ENCODE data around the gene ANG. TPM values are rescaled to one million over a fixed set of nuclear protein-coding genes. Genes with fewer than 3 reads are reported as not detected.
A peak's percentile ranks its signal among the peaks of the same experiment; 100 is the strongest.

Gene ANG
- total RNA-seq, 1 experiment from 2014 or later: 3.2 TPM

GRCh38 chr14:20683891-20684661 lies 4.5 kb upstream of the ANG start, which contains the start of gene RNASE4:
RNASE4 (plus strand) TSS chr14:20684560; CDS start chr14:20699372, 14,812 bp downstream.
- Mint-ChIP-seq H3K9me3 (no peaks in the 10 kb centered on the region), H3K27me3 (ENCODE audit: low read depth) (peaks cover 3% of the 10 kb centered on the region), H3K4me1 (peaks cover 16% of the 10 kb centered on the region in 2 experiments), H3K27ac (no peak within 1 kb of the TSS), H3K36me3 (ENCODE audit: insufficient read depth in 1 of 3, low read depth in 3 of 3) (no peaks in the 10 kb centered on the region), H3K4me3 (no peak within 1 kb of the TSS)
- Histone ChIP-seq H3K18ac (ENCODE audit: insufficient read length, low read depth, low read length) (no peak within 1 kb of the TSS), H3K9me3 (ENCODE audit: control insufficient read depth, low read depth, low read length) (no peaks in the 10 kb centered on the region), H3K4ac (ENCODE audit: low read depth, low read length) (no peak within 1 kb of the TSS), H3T11ph (ENCODE audit: low read length) (no peak within 1 kb of the TSS), H3K79me2 (ENCODE audit: insufficient read depth, low read length) (no peaks in the 10 kb centered on the region), H3K9ac (ENCODE audit: extremely low read depth, insufficient read length, low read length) (peak within 1 kb of the TSS; percentile 51), H2AFZ (ENCODE audit: low read length) (peak within 1 kb of the TSS; percentile 57), H4K8ac (replicated peaks; ENCODE audit: insufficient read length, low read depth, low read length) (no peak within 1 kb of the TSS), H2BK5ac (ENCODE audit: insufficient read length, low read length) (no peak within 1 kb of the TSS), H3K14ac (ENCODE audit: insufficient read depth, low read length) (no peak within 1 kb of the TSS; the same call in 1 of the 2 replicates), H3K79me1 (ENCODE audit: insufficient read depth, low read depth, low read length, poor library complexity, severe bottlenecking) (no peaks in the 10 kb centered on the region), H4K91ac (ENCODE audit: insufficient read length, low read depth, low read length) (no peak within 1 kb of the TSS), H3K4me2 (ENCODE audit: insufficient read depth, insufficient read length, low read length) (peak within 1 kb of the TSS; percentile 97), H3K4me1 (ENCODE audit: insufficient read depth, low read length) (no peaks in the 10 kb centered on the region), H3K23me2 (ENCODE audit: insufficient read length, low read depth, low read length, poor library complexity, severe bottlenecking) (peaks cover 23% of the 10 kb centered on the region), H3K27me3 (ENCODE audit: insufficient read depth, low read length) (no peaks in the 10 kb centered on the region), H2AK5ac (ENCODE audit: insufficient read length, low read length) (no peak within 1 kb of the TSS), H2BK12ac (ENCODE audit: insufficient read length, low read depth, low read length) (no peak within 1 kb of the TSS), H2BK20ac (ENCODE audit: low read depth, low read length, poor library complexity, severe bottlenecking) (no peak within 1 kb of the TSS), H3K27ac (ENCODE audit: insufficient read length, low read depth, low read length) (no peak within 1 kb of the TSS), H2BK15ac (ENCODE audit: low read depth, low read length) (no peak within 1 kb of the TSS), H3K23ac (ENCODE audit: insufficient read length, low read depth, low read length) (no peak within 1 kb of the TSS), H3K56ac (ENCODE audit: insufficient read length, low read depth, low read length) (no peak within 1 kb of the TSS), H2BK120ac (ENCODE audit: low read depth, low read length, poor library complexity, severe bottlenecking) (no peak within 1 kb of the TSS), H4K20me1 (ENCODE audit: control insufficient read depth, insufficient read depth, insufficient read length) (no peaks in the 10 kb centered on the region), H4K5ac (ENCODE audit: insufficient read length, low read depth, low read length) (no peak within 1 kb of the TSS)
- no CpG with 5 or more reads among the region's 42 CpGs for WGBS (ENCODE audit: extremely low coverage, insufficient read length, low lambda C conversion rate)
- peak; percentile 80 for DNase-seq
- TF ChIP-seq CTCF (conservative IDR thresholded peaks at IDR 0.05): no peak

Measured in H9 (cell line).